Prostate gland (tissue), 2 donors: Measurements from ENCODE around the gene TSKS. TPM values are rescaled to one million over a fixed set of nuclear protein-coding genes. Genes with fewer than 3 reads are reported as not detected.

Source experiments
- DNase-seq: peaks from one replicate; pipeline ENCODE4 v3.0.0-alpha.2; 2019; ENCODE audit warnings: low spot score
- H3K27ac ChIP-seq, 2 donors: fragments of 200-600 bp; sonication (generic); 2 replicates each; pipeline ENCODE4 v1.5.1; 2017 to 2019
- H3K27me3 ChIP-seq: fragments of 200-600 bp; sonication (generic); replicated peaks from 2 replicates; pipeline ENCODE4 v1.5.1; 2019; ENCODE audit not compliant: insufficient read depth
- H3K36me3 ChIP-seq, 2 donors: fragments of 200-600 bp; sonication (generic); 1 replicate in 1 of 2; 2 replicates in 1 of 2; pipeline versions ENCODE4 v1.5.1 to v1.8.1; 2017 to 2019
- H3K4me1 ChIP-seq: fragments of 200-600 bp; sonication (generic); replicated peaks from 2 replicates; pipeline ENCODE4 v1.5.1; 2019
- H3K4me3 ChIP-seq, 2 donors: fragments of 200-600 bp; sonication (generic); 2 replicates each; pipeline ENCODE4 v1.5.1; 2017 to 2019
- H3K9me3 ChIP-seq: fragments of 200-600 bp; sonication (generic); 2 replicates; pipeline ENCODE4 v1.5.1; 2017
- CTCF ChIP-seq, 4 experiments: fragments of 200-600 bp in 2 of 4; fragments of 450-650 bp in 2 of 4; sonication (generic) in 2 of 4; IDR thresholded peaks; 1 replicate in 3 of 4; 2 replicates in 1 of 4; pipeline ENCODE4 v1.5.1; 2016 to 2019; ENCODE audit warnings: antibody characterized with exemption in 4 of 4, mild to moderate bottlenecking in 2 of 4, moderate library complexity in 2 of 4
- POLR2A ChIP-seq: fragments of 450-650 bp; IDR thresholded peaks from one replicate; pipeline ENCODE4 v1.6.1; 2016; ENCODE audit warnings: antibody characterized with exemption, mild to moderate bottlenecking
- POLR2AphosphoS5 ChIP-seq: sonication (generic); formaldehyde crosslinking; IDR thresholded peaks from one replicate; pipeline ENCODE4 v1.6.1; 2017; ENCODE audit warnings: antibody characterized with exemption
- WGBS: methylation state at CpG from one replicate; pipeline ENCODE4 v1.1.5; 2018; 5-methylcytosine and 5-hydroxymethylcytosine counted together
- intact Hi-C: fragments of 100-400 bp; cut with DNase I; formaldehyde crosslinking; loops from one replicate; pipeline ENCODE4 v1.14.2; 2022
- total RNA-seq, 2 donors: library from RNA; depleted of rRNA; stranded (reverse); fragments of >200 nt; gene quantifications; one replicate each; pipeline ENCODE4 v1.1.0, GENCODE V29; 2016

The TSKS gene
- total RNA-seq, 2 donors from 2014 or later = 10.6 TPM; not detected in 1

GRCh38 chr19:49718991-49719390 is 44.1 kb downstream of the TSKS start:
- Histone ChIP-seq H3K27ac (no peak overlapping the region), H3K4me3 (no peak overlapping the region), H3K36me3 (no peaks in the 10 kb centered on the region), H3K27me3 (no peaks in the 10 kb centered on the region), H3K4me1 (no peaks in the 10 kb centered on the region), H3K9me3 (no peaks in the 10 kb centered on the region)
- TF ChIP-seq CTCF (IDR thresholded peaks at IDR 0.05) (no peak), POLR2A (no peak), POLR2AphosphoS5 (no peak)
- intact Hi-C loops = no loop called here
- DNase-seq = no peak
- WGBS = 75% methylated on average over 6 of the region's 6 CpGs

GRCh38 chr19:49718511-49718910 is 44.6 kb downstream of the TSKS start:
- DNase-seq = no peak
- TF ChIP-seq POLR2A (no peak), CTCF (IDR thresholded peaks at IDR 0.05) (no peak), POLR2AphosphoS5 (no peak)
- intact Hi-C loops = no loop called here
- no peaks in the 10 kb centered on the region for H3K27me3 ChIP-seq
- no peaks in the 10 kb centered on the region for H3K9me3 ChIP-seq
- H3K4me3 ChIP-seq = no peak overlapping the region
- H3K36me3 ChIP-seq = no peaks in the 10 kb centered on the region
- no peak overlapping the region for H3K27ac ChIP-seq
- 71% methylated on average over 8 of the region's 8 CpGs for WGBS
- H3K4me1 ChIP-seq = no peaks in the 10 kb centered on the region

GRCh38 chr19:49716154-49716553 is 47.0 kb downstream of the TSKS start:
- no peak for DNase-seq
- 78% methylated on average over 3 of the region's 3 CpGs for WGBS
- Histone ChIP-seq H3K27ac (no peak overlapping the region), H3K4me1 (no peaks in the 10 kb centered on the region), H3K9me3 (no peaks in the 10 kb centered on the region), H3K27me3 (no peaks in the 10 kb centered on the region), H3K36me3 (no peaks in the 10 kb centered on the region), H3K4me3 (no peak overlapping the region)
- TF ChIP-seq POLR2A = no peak
- no peak for TF ChIP-seq CTCF (IDR thresholded peaks at IDR 0.05)
- TF ChIP-seq POLR2AphosphoS5 = no peak
- intact Hi-C loops = no loop called here

GRCh38 chr19:49713236-49713845 is 49.8 kb downstream of the TSKS start:
- TF ChIP-seq POLR2AphosphoS5 (peak; percentile 35), POLR2A (no peak), CTCF (IDR thresholded peaks at IDR 0.05) (no peak)
- intact Hi-C loops = no loop called here
- no peaks in the 10 kb centered on the region for H3K9me3 ChIP-seq
- no peaks in the 10 kb centered on the region for H3K36me3 ChIP-seq
- 49% methylated on average over 8 of the region's 8 CpGs for WGBS
- no peaks in the 10 kb centered on the region for H3K4me1 ChIP-seq
- H3K4me3 ChIP-seq = no peak overlapping the region
- H3K27me3 ChIP-seq = no peaks in the 10 kb centered on the region
- DNase-seq = peak; percentile 30
- no peak overlapping the region for H3K27ac ChIP-seq

GRCh38 chr19:49712397-49712859 is 50.7 kb downstream of the TSKS start:
- no peaks in the 10 kb centered on the region for H3K4me1 ChIP-seq
- no peak overlapping the region for H3K4me3 ChIP-seq
- DNase-seq = no peak
- H3K27me3 ChIP-seq = no peaks in the 10 kb centered on the region
- H3K27ac ChIP-seq = no peak overlapping the region
- intact Hi-C loops = no loop called here
- no peak for TF ChIP-seq POLR2A
- no peak for TF ChIP-seq CTCF (IDR thresholded peaks at IDR 0.05)
- TF ChIP-seq POLR2AphosphoS5 = no peak
- WGBS = 64% methylated on average over 20 of the region's 20 CpGs
- no peaks in the 10 kb centered on the region for H3K9me3 ChIP-seq
- no peaks in the 10 kb centered on the region for H3K36me3 ChIP-seq
